GM12865 (cell line): ENCODE data around the gene WDR13.

ENCODE experiments used
- DNase-seq: peaks from one replicate; pipeline ENCODE4 v3.0.0; 2010; ENCODE audit warnings: low read depth
- H3K4me3 ChIP-seq: 2 replicates; pipeline ENCODE4 v1.5.1; 2011; ENCODE audit warnings: mild to moderate bottlenecking, low read depth, low read length, control low read depth
- TF ChIP-seq, protein P1 (sequence below): IDR thresholded peaks from 2 replicates; pipeline ENCODE4 v1.5.1; 2011; ENCODE audit warnings: low read length, control low read depth, low read depth, inconsistent platforms; ENCODE audit not compliant: insufficient read depth; ENCODE audit errors: missing control alignments

The WDR13 gene

DNA sequence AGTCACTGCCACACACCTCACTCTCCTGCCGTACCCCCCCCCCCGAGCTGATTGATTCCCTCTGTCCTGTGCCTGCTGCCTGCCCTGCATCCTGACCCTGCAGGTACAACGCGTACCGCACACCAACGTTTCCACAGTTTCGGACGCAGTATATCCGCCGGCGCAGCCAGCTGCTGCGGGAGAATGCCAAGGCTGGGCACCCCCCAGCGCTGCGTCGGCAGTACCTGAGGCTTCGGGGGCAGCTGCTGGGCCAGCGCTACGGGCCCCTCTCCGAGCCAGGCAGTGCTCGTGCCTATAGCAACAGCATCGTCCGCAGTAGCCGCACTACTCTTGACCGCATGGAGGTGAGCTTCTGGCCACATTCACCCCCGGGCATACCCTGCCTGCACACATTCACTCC lies 1.3 kb downstream of the WDR13 start:
- DNase-seq, result no peak
- TF ChIP-seq, protein P1, sequence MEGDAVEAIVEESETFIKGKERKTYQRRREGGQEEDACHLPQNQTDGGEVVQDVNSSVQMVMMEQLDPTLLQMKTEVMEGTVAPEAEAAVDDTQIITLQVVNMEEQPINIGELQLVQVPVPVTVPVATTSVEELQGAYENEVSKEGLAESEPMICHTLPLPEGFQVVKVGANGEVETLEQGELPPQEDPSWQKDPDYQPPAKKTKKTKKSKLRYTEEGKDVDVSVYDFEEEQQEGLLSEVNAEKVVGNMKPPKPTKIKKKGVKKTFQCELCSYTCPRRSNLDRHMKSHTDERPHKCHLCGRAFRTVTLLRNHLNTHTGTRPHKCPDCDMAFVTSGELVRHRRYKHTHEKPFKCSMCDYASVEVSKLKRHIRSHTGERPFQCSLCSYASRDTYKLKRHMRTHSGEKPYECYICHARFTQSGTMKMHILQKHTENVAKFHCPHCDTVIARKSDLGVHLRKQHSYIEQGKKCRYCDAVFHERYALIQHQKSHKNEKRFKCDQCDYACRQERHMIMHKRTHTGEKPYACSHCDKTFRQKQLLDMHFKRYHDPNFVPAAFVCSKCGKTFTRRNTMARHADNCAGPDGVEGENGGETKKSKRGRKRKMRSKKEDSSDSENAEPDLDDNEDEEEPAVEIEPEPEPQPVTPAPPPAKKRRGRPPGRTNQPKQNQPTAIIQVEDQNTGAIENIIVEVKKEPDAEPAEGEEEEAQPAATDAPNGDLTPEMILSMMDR, result no peak
- no peak overlapping the region for H3K4me3 ChIP-seq

DNA sequence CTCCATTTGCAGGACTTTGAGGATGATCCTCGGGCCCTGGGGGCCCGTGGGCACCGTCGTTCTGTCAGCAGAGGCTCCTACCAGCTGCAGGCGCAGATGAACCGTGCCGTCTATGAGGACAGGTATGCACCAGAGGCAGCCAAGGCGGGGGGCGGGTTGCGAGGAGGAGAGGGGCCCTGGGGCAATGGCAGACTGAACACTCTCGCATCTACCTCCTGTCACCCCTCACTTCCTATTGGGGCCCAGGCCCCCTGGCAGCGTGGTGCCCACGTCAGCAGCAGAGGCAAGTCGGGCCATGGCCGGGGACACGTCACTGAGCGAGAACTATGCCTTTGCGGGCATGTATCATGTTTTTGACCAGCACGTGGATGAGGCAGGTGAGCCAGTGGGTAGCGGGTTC lies 2.0 kb downstream of the WDR13 start:
- TF ChIP-seq, protein P1, result no peak
- DNase-seq, result no peak
- no peak overlapping the region for H3K4me3 ChIP-seq

DNA sequence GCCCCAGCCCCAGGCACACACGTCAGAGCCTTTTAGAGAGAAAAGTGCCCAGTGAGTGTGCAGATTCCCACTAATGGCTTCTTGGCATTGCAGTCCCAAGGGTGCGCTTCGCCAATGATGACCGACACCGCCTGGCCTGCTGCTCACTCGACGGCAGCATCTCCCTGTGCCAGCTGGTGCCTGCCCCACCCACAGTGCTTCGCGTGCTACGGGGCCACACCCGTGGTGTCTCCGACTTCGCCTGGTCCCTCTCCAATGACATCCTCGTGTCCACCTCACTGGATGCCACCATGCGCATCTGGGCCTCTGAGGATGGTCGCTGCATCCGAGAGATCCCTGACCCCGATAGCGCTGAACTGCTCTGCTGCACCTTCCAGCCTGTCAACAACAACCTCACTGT lies 2.9 kb downstream of the WDR13 start:
- TF ChIP-seq, protein P1, result no peak
- no peak overlapping the region for H3K4me3 ChIP-seq
- no peak for DNase-seq

- TF ChIP-seq, protein P1, result no peak
- no peak for DNase-seq
- H3K4me3 ChIP-seq, result no peak overlapping the region
Measured at GRCh38 chrX:48601741-48602394, 4.6 kb downstream of the WDR13 start.

GRCh38 chrX:48604701-48605100 lies 7.4 kb downstream of the WDR13 start:
- H3K4me3 ChIP-seq, result no peak overlapping the region
- DNase-seq, result no peak
- TF ChIP-seq, protein P1, result no peak

DNA sequence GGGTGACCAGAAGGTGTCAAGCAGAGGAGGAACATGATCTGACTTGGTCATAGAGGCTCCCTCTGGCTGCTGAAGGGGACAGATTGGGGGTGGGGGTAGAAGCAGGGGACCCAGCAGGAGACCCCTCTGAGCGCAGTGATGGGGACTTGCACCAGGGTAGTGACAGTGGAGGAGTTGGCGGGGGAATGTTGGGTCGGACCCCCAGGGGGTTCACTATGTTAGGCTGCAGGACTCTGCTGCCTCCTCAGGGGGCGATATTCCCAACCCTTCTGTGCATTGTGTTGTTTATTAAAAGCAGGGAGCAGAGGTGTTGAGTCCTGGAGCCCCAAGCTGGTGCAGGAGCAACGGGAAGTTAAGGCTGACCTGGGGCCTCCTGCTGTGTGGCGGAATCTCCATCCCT lies 8.8 kb downstream of the WDR13 start:
- H3K4me3 ChIP-seq, result no peak overlapping the region
- TF ChIP-seq, protein P1, result no peak
- DNase-seq, result no peak

DNA sequence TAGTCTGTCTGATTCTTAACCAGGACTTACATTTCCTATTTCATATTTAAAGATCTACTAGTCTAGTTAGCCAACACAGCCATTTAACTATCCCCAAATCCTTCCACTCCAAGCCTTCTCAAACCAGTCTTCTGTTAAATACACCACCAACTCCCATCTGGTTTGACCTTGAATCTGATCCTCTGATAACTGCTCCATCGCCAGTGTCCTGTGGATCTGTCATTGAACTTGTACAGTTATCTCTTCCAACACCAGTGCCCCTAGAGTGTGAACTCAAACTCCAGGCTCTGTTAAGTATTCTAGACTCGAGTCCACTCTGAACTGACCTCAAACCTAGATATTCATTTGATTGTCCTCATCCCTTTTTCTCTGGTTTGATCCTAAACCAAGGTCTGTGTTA lies 14.4 kb downstream of the WDR13 start:
- H3K4me3 ChIP-seq, result no peak overlapping the region
- no peak for DNase-seq
- TF ChIP-seq, protein P1, result no peak
